AG09319 (cell line): Measurements from ENCODE around the gene SMAD9.

ENCODE experiments used
- DNase-seq: peaks from one replicate; pipeline ENCODE4 v3.0.0-alpha.2; 2010; ENCODE audit warnings: low read depth; ENCODE audit errors: extremely low read depth
- TF ChIP-seq, protein P1 (sequence below): IDR thresholded peaks from 2 replicates; pipeline ENCODE4 v1.5.1; 2011; ENCODE audit warnings: low read depth, mild to moderate bottlenecking, inconsistent platforms, low read length, moderate library complexity

The SMAD9 gene

DNA sequence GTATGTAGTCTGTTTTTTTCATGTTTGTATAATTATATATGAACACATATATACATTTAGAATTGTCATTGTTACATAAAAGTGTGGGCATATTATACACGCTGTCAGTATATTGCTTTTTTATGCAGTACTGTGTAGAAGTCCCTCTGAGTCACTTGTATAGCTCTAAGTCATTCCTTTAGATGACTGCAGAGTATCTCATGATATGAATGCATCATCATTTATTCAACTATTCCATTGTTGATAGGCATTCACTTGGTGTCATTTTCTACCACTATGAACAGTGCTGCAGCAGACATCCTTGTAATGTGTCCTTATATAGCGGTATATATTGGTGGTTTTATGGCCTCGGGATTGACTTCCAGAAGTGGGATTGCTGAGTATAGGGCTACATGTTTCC is 85.7 kb downstream of the SMAD9 start:
- DNase-seq: no peak
- TF ChIP-seq, protein P1, sequence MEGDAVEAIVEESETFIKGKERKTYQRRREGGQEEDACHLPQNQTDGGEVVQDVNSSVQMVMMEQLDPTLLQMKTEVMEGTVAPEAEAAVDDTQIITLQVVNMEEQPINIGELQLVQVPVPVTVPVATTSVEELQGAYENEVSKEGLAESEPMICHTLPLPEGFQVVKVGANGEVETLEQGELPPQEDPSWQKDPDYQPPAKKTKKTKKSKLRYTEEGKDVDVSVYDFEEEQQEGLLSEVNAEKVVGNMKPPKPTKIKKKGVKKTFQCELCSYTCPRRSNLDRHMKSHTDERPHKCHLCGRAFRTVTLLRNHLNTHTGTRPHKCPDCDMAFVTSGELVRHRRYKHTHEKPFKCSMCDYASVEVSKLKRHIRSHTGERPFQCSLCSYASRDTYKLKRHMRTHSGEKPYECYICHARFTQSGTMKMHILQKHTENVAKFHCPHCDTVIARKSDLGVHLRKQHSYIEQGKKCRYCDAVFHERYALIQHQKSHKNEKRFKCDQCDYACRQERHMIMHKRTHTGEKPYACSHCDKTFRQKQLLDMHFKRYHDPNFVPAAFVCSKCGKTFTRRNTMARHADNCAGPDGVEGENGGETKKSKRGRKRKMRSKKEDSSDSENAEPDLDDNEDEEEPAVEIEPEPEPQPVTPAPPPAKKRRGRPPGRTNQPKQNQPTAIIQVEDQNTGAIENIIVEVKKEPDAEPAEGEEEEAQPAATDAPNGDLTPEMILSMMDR: no peak

DNA sequence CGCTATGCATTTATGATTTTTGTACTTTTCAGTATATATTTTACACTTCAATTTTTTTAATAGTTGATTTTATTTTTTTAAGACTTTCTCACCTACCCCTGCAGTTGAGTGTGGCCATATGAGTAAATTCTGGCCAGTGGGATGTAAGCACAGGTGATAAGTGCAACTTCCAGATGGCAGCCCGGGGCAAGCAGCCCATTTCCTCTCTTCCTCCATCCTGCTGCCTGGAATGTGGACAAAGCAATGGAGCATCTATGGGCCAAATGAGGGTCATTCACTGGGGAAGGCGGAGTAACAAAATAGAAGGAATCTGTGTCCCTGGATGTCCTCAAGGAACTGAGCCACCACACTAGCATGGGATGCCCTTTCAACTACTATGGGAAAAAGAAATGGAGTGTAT is 88.7 kb downstream of the SMAD9 start:
- no peak for DNase-seq
- TF ChIP-seq, protein P1: no peak

DNA sequence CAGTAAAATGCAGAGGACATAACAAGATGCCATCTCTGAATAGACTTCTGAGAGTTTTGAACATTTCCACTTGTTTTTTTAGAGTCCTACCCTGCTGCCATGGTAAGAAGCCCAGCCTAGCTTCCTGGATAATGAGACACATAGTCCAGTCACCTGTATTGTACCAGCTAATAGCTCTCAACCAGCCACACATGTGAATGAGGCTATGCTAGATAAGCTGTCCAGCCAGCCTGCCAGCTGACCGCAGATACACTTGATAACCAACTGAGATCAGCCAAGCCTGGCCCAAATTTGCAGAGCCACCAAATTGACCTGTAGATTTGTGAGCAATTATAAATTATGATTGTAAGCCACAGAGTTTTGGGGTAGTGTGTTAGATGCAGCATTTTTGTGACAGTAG is 90.3 kb downstream of the SMAD9 start:
- no peak for DNase-seq
- TF ChIP-seq, protein P1: no peak

DNA sequence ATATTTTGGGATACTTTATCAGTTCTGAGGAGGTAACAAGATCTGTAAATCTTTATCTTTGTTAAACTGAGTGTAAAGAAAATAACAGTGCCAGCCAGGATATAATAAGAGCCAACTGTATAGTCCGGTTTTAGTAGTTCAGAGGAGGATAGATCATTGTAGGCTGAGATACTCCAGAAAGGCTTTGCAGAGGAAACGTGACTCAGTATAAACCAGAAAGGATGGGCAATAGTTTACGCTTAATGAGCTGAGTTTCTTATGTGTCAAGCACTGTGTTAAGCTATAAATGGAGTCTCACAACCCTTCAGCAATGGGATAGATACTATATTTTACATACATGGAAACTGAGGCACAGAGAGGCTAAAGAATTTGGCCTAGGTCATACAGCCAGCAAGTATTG is 97.3 kb downstream of the SMAD9 start:
- TF ChIP-seq, protein P1: no peak
- DNase-seq: no peak

DNA sequence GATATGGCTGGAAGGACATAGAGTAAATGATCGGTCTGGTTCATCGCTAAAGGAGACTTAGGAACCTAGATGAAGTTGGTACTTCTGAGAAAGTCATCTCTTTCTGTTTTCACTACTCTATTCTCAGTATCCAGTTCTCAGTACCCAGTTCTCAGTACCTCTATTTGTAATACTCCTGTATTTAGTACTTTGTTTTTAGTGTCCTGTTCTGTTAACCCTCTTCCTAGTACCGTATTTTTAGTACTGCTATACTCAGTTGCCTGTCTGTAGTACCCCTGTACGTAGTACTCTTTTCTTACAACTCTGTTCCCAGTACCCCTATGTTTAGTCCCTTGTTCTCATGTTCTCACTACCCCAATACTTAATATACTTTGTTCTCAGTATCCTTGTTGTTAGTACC is 99.8 kb downstream of the SMAD9 start:
- TF ChIP-seq, protein P1: no peak
- no peak for DNase-seq

DNA sequence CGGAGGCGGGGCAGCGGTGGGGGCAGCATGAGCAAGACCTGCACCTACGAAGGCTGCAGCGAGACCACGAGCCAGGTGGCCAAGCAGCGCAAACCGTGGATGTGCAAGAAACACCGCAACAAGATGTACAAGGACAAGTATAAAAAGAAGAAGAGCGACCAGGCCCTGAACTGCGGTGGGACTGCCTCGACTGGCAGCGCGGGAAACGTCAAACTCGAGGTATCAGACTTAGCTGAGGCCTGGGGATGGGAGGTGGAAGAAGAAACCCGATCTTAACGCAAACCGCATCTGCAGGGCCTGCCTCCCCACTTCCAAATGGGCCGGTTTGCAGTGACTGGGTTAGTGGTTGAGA is 100.3 kb downstream of the SMAD9 start:
- DNase-seq: no peak
- TF ChIP-seq, protein P1: no peak

DNA sequence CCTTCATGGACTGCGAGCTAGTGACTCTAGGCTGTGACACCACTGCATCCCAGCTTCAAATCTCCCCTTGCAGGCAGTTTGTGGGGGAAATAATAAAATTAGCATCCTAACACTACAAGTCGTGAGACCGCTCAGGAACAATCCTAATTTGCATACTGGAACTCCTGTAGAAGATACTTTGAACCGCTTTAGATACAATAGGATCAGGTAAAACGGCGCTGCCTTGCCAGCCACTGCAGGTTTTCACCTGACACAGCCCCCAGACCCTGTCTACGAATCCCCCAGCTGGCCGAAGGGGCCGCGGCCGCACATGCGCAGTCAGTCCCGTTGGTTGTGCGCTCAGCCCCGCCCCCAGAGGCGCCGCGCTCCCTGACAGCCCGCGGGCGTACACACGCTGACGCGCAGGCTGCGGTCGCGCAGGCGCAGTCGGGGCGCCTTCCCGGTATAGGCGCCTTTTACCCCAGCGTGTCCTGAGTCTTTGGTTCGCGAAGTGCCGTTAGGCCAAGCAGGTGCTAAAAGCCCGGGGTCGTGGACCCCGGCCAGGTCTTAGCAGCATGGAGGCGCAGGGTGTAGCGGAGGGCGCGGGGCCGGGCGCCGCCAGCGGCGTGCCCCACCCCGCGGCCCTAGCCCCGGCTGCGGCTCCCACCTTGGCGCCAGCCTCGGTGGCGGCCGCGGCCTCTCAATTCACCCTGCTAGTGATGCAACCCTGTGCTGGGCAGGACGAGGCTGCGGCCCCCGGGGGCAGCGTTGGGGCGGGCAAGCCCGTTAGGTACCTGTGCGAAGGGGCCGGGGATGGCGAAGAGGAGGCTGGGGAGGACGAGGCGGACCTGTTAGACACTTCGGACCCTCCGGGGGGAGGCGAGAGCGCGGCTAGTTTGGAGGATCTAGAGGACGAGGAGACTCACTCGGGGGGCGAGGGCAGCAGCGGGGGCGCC is 101.0 kb downstream of the SMAD9 start, which contains the start of gene RFXAP:
Gene RFXAP, plus strand, starts transcription at position 419 of the 935 bp plus-strand sequence. Its CDS starts 136 bp downstream, at position 555.
- TF ChIP-seq, protein P1: no peak
- peak; percentile 66 for DNase-seq
